Kidney (tissue), 14 donors: Measurements from ENCODE around the gene ARRDC3. TPM values are rescaled to one million over a fixed set of nuclear protein-coding genes. Genes with fewer than 3 reads are reported as not detected.

Experiments used
- DNase-seq, 5 donors: peaks; one replicate each; pipeline ENCODE4 v3.0.0-alpha.2; 2013 to 2020
- FAIRE-seq: peaks from 2 replicates; lab custom pipeline; 2012; peaks lifted over from hg19 to GRCh38; lab: Jason Lieb, UNC
- H3K27ac ChIP-seq, 2 donors: one replicate each; pipeline ENCODE4 v1.7.0; 2013; ENCODE audit warnings: low read depth in 2 of 2, low read length in 2 of 2, inconsistent platforms in 1 of 2
- H3K27me3 ChIP-seq: one replicate; pipeline ENCODE4 v1.7.1; 2013; ENCODE audit warnings: low read length, inconsistent platforms; ENCODE audit not compliant: control insufficient read depth, insufficient read depth
- H3K36me3 ChIP-seq, 3 donors: one replicate each; pipeline versions ENCODE4 v1.7.0 to v1.7.1; 2013; ENCODE audit warnings: low read length in 3 of 3, control low read depth in 1 of 3, inconsistent platforms in 1 of 3; ENCODE audit not compliant: insufficient read depth in 3 of 3, control insufficient read depth in 2 of 3
- H3K4me1 ChIP-seq, 3 donors: one replicate each; pipeline versions ENCODE4 v1.7.0 to v1.7.1; 2013; ENCODE audit warnings: low read length in 3 of 3, inconsistent platforms in 1 of 3, low read depth in 1 of 3; ENCODE audit not compliant: control insufficient read depth in 2 of 3, insufficient read depth in 2 of 3
- H3K4me3 ChIP-seq, 3 donors: one replicate each; pipeline versions ENCODE4 v1.7.0 to v1.8.1; 2013; ENCODE audit warnings: low read length in 3 of 3, control low read depth in 1 of 3, inconsistent platforms in 1 of 3
- H3K9ac ChIP-seq, 3 donors: one replicate each; pipeline versions ENCODE4 v1.7.0 to v1.7.1; 2013; ENCODE audit warnings: low read length in 3 of 3, control low read depth in 1 of 3, inconsistent platforms in 1 of 3
- H3K9me3 ChIP-seq, 3 donors: one replicate each; pipeline versions ENCODE4 v1.7.0 to v1.7.1; 2013; ENCODE audit warnings: low read length in 3 of 3, control low read depth in 1 of 3, inconsistent platforms in 1 of 3; ENCODE audit not compliant: control insufficient read depth in 2 of 3, insufficient read depth in 1 of 3
- intact Hi-C: fragments of 100-400 bp; cut with DNase I; formaldehyde crosslinking; loops from one replicate; pipeline ENCODE4 v1.11.1; 2022
- polyA plus RNA-seq: library from polyadenylated mRNA; stranded (reverse); fragments of 350-450 nt; fragmentation: Illumina TruSeq; extraction: RNeasy Lipid Tissue Mini Kit (QIAGEN cat#74804); gene quantifications from one replicate; pipeline ENCODE4 v1.2.3, GENCODE V29; 2014; ENCODE audit warnings: low read depth, low replicate concordance; ENCODE audit not compliant: insufficient read depth
- total RNA-seq: library from RNA; stranded (reverse); fragmentation: NEBNext Ultra II Directional; extraction: Animal tissue kit (Norgen Biotek cat#: 25700); gene quantifications from one replicate; pipeline ENCODE4 v1.2.1, GENCODE V29; 2021
- TF ChIP-seq, protein P1 (sequence below): IDR thresholded peaks from 3 replicates; pipeline ENCODE4 v1.5.1; 2012; ENCODE audit warnings: mild to moderate bottlenecking, moderate library complexity, borderline replicate concordance; ENCODE audit not compliant: insufficient read depth; ENCODE audit errors: extremely low read depth
- donor health status: control.
- donor health status: control.
- donor health status: control.
- donor health status: control.
- donor health status: control.
- donor health status: DM: yes; HTN: yes; CAD: no.
- donor health status: Normal renal cell carcinoma (clear cell type).

Gene ARRDC3
- total and polyA plus RNA-seq, 2 donors from 2014 or later: 18.4 to 124 TPM

GRCh38 chr5:91384671-91385430, 1.7 kb upstream of the ARRDC3 start:
- Histone ChIP-seq H3K9ac (peak overlapping the region in 2 of 3 donors; percentile 90 to 99), H3K36me3 (no peaks in the 10 kb centered on the region), H3K27ac (peak overlapping the region; percentile 100), H3K4me3 (peak overlapping the region; percentile 92 to 100 (median 93)), H3K9me3 (no peaks in the 10 kb centered on the region), H3K27me3 (no peaks in the 10 kb centered on the region), H3K4me1 (no peaks in the 10 kb centered on the region)
- TF ChIP-seq, protein P1, sequence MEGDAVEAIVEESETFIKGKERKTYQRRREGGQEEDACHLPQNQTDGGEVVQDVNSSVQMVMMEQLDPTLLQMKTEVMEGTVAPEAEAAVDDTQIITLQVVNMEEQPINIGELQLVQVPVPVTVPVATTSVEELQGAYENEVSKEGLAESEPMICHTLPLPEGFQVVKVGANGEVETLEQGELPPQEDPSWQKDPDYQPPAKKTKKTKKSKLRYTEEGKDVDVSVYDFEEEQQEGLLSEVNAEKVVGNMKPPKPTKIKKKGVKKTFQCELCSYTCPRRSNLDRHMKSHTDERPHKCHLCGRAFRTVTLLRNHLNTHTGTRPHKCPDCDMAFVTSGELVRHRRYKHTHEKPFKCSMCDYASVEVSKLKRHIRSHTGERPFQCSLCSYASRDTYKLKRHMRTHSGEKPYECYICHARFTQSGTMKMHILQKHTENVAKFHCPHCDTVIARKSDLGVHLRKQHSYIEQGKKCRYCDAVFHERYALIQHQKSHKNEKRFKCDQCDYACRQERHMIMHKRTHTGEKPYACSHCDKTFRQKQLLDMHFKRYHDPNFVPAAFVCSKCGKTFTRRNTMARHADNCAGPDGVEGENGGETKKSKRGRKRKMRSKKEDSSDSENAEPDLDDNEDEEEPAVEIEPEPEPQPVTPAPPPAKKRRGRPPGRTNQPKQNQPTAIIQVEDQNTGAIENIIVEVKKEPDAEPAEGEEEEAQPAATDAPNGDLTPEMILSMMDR: peak; percentile 97
- peak; percentile 98 for FAIRE-seq
- intact Hi-C loops: loop anchor here (10.0 kb wide), 2 partner anchors 280 to 450 kb away; no protein-coding TSS in a partner anchor
- DNase-seq: peak in 3 of 5 donors; percentile 60 to 96 (median 94)

GRCh38 chr5:91383956-91384300, 811 bp upstream of the ARRDC3 start:
- FAIRE-seq: no peak
- Histone ChIP-seq H3K36me3 (no peaks in the 10 kb centered on the region), H3K27me3 (no peaks in the 10 kb centered on the region), H3K9ac (peak overlapping the region; percentile 68 to 99 (median 90)), H3K4me3 (peak overlapping the region; percentile 92 to 100 (median 93)), H3K27ac (peak overlapping the region; percentile 100), H3K9me3 (no peaks in the 10 kb centered on the region), H3K4me1 (no peaks in the 10 kb centered on the region)
- DNase-seq: peak in 3 of 5 donors; percentile 21 to 68 (median 66)
- intact Hi-C loops: loop anchor here (10.0 kb wide), 2 partner anchors 279 to 449 kb away; no protein-coding TSS in a partner anchor
- TF ChIP-seq, protein P1: no peak

GRCh38 chr5:91382530-91383026, 539 bp downstream of the ARRDC3 start:
- no peaks in the 10 kb centered on the region for H3K9me3 ChIP-seq
- TF ChIP-seq, protein P1: no peak
- no peaks in the 10 kb centered on the region for H3K27me3 ChIP-seq
- H3K36me3 ChIP-seq: peaks cover 0 to 6% (median 0%) of the 10 kb centered on the region in 3 donors
- no peak for FAIRE-seq
- H3K27ac ChIP-seq: peak overlapping the region; percentile 100
- H3K9ac ChIP-seq: peak overlapping the region; percentile 94 to 99 (median 99)
- no peaks in the 10 kb centered on the region for H3K4me1 ChIP-seq
- intact Hi-C loops: loop anchor here (10.0 kb wide), 2 partner anchors 278 to 448 kb away; no protein-coding TSS in a partner anchor
- peak in 4 of 5 donors; percentile 46 to 85 (median 60) for DNase-seq
- peak overlapping the region; percentile 92 to 100 (median 93) for H3K4me3 ChIP-seq
